ENCODE measurements around the gene ARHGAP18. TPM values are rescaled to one million over a fixed set of nuclear protein-coding genes. Genes with fewer than 3 reads are reported as not detected.

The ARHGAP18 gene
- total and polyA plus RNA-seq, 4 donors, result 1.6 to 8.0 (median 3.0) TPM

DNA sequence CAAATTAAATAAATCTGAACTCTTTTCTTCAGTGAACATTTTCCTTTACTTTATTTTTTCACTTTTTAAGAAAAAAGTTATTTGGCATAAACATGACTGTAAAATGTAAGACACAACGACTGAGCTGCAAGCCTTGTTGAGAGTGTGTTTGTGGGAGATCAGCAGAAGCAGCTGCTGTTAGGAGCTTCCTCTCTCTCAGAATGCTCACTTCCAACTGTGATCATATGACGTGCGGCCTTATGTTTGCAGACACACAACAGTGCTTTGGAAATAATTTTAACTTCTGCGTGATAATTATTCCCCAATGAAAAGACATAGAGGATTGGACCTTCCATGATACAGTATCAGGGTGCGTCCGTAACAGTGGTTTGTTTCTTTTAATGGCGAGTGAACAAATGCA, 104.0 kb downstream of the ARHGAP18 start:
- no peak overlapping the region for H3K27ac ChIP-seq (ENCODE audit: low read depth in 1 of 2, low read length in 2 of 2)
- no peaks in the 10 kb centered on the region for H3K27me3 ChIP-seq (ENCODE audit: control insufficient read depth in 4 of 4, insufficient read depth in 4 of 4, low read length in 3 of 4)
- DNase-seq (ENCODE audit: low spot score), result no peak
- no peaks in the 10 kb centered on the region for H3K9me3 ChIP-seq (ENCODE audit: control insufficient read depth in 4 of 4, low read length in 3 of 4)
- no peak overlapping the region for H3K4me3 ChIP-seq (ENCODE audit: low read depth in 1 of 3, low read length in 3 of 3)
- H3K4me1 ChIP-seq (ENCODE audit: control insufficient read depth in 4 of 4, insufficient read depth in 4 of 4, low read length in 3 of 4), result no peaks in the 10 kb centered on the region
- no peak overlapping the region for H3K9ac ChIP-seq (ENCODE audit: low read depth in 1 of 2, low read length in 2 of 2)
- TF ChIP-seq EGR1 (IDR thresholded peaks at IDR 0.05; ENCODE audit: low read depth in 2 of 2) (no peak), GABPA (IDR thresholded peaks at IDR 0.05 in 1 of 2, conservative IDR thresholded peaks at IDR 0.05 in 1 of 2) (no peak), YY1 (IDR thresholded peaks at IDR 0.05) (no peak), MAX (IDR thresholded peaks at IDR 0.05) (no peak), TAF1 (conservative IDR thresholded peaks at IDR 0.05) (no peak), ZBTB33 (IDR thresholded peaks at IDR 0.05) (no peak), NR2F2 (IDR thresholded peaks at IDR 0.05) (no peak), HNF4A (conservative IDR thresholded peaks at IDR 0.05) (no peak), JUND (IDR thresholded peaks at IDR 0.05) (no peak), FOXA2 (IDR thresholded peaks at IDR 0.05) (no peak), FOXA1 (IDR thresholded peaks at IDR 0.05) (no peak), RAD21 (IDR thresholded peaks at IDR 0.05) (no peak), SP1 (IDR thresholded peaks at IDR 0.05) (no peak), RXRA (IDR thresholded peaks at IDR 0.05) (no peak), HNF4G (IDR thresholded peaks at IDR 0.05) (no peak), CTCF (IDR thresholded peaks at IDR 0.05; ENCODE audit: low read depth, low read length, missing input control) (no peak)
- TF ChIP-seq, protein P1, sequence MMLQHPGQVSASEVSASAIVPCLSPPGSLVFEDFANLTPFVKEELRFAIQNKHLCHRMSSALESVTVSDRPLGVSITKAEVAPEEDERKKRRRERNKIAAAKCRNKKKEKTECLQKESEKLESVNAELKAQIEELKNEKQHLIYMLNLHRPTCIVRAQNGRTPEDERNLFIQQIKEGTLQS (IDR thresholded peaks at IDR 0.05), result no peak
- TF ChIP-seq, protein P2, sequence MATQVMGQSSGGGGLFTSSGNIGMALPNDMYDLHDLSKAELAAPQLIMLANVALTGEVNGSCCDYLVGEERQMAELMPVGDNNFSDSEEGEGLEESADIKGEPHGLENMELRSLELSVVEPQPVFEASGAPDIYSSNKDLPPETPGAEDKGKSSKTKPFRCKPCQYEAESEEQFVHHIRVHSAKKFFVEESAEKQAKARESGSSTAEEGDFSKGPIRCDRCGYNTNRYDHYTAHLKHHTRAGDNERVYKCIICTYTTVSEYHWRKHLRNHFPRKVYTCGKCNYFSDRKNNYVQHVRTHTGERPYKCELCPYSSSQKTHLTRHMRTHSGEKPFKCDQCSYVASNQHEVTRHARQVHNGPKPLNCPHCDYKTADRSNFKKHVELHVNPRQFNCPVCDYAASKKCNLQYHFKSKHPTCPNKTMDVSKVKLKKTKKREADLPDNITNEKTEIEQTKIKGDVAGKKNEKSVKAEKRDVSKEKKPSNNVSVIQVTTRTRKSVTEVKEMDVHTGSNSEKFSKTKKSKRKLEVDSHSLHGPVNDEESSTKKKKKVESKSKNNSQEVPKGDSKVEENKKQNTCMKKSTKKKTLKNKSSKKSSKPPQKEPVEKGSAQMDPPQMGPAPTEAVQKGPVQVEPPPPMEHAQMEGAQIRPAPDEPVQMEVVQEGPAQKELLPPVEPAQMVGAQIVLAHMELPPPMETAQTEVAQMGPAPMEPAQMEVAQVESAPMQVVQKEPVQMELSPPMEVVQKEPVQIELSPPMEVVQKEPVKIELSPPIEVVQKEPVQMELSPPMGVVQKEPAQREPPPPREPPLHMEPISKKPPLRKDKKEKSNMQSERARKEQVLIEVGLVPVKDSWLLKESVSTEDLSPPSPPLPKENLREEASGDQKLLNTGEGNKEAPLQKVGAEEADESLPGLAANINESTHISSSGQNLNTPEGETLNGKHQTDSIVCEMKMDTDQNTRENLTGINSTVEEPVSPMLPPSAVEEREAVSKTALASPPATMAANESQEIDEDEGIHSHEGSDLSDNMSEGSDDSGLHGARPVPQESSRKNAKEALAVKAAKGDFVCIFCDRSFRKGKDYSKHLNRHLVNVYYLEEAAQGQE (IDR thresholded peaks at IDR 0.05), result no peak
- 93% methylated on average over 7 of the region's 7 CpGs for WGBS
- peaks cover 0 to 2% (median 0%) of the 10 kb centered on the region in 4 donors for H3K36me3 ChIP-seq (ENCODE audit: control insufficient read depth in 4 of 4, insufficient read depth in 3 of 4, low read depth in 1 of 4, low read length in 3 of 4)

Data from liver (tissue), 9 donors.